Keratinocyte (primary cell): ENCODE data around the gene NAT9.

Source experiments
- EZH2 ChIP-seq: IDR thresholded peaks from one replicate; pipeline ENCODE4 v1.6.1; 2012; ENCODE audit warnings: inconsistent platforms, mild to moderate bottlenecking, low read length, moderate library complexity
- TF ChIP-seq, protein P1 (sequence below), 3 experiments: IDR thresholded peaks in 1 of 3; conservative IDR thresholded peaks in 1 of 3; optimal IDR thresholded peaks in 1 of 3; 2 replicates in 2 of 3; 3 replicates in 1 of 3; pipeline versions ENCODE3 to v1.5.1; 2011; ENCODE audit warnings: low read length in 3 of 3, mild to moderate bottlenecking in 3 of 3, moderate library complexity in 2 of 3, control low read depth in 1 of 3, inconsistent platforms in 1 of 3; ENCODE audit not compliant: insufficient read depth in 2 of 3; ENCODE audit errors: extremely low read depth in 1 of 3

DNA sequence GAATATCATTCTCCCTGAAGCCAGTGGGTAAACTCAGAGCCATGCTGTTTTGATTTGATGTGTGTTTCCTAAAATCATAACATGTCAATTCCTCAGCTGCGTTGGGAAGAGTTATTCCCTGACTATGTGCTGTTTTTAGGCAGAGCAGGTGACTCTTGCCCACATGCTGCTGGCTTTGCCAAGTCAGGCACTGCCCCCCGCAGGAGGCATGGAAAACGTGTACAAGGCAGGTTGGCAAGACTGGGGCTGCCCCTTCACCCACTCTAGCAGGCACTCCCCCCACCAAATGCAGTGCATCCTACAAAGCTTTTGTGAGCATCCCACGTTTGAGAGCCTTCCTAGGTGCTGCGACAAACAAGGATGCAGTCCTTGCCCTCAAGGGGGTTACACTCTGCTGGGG, 38.3 kb upstream of the NAT9 start:
- TF ChIP-seq, protein P1, sequence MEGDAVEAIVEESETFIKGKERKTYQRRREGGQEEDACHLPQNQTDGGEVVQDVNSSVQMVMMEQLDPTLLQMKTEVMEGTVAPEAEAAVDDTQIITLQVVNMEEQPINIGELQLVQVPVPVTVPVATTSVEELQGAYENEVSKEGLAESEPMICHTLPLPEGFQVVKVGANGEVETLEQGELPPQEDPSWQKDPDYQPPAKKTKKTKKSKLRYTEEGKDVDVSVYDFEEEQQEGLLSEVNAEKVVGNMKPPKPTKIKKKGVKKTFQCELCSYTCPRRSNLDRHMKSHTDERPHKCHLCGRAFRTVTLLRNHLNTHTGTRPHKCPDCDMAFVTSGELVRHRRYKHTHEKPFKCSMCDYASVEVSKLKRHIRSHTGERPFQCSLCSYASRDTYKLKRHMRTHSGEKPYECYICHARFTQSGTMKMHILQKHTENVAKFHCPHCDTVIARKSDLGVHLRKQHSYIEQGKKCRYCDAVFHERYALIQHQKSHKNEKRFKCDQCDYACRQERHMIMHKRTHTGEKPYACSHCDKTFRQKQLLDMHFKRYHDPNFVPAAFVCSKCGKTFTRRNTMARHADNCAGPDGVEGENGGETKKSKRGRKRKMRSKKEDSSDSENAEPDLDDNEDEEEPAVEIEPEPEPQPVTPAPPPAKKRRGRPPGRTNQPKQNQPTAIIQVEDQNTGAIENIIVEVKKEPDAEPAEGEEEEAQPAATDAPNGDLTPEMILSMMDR (optimal IDR thresholded peaks at IDR 0.05 in 1 of 3, IDR thresholded peaks at IDR 0.05 in 1 of 3, conservative IDR thresholded peaks at IDR 0.05 in 1 of 3; ENCODE audit: extremely low read depth in 1 of 3, insufficient read depth in 2 of 3, low read length in 3 of 3), result peak in 1 of 3 experiments; percentile 45
- TF ChIP-seq EZH2, result no peak
